Body of pancreas (tissue), 4 donors: Measurements from ENCODE around the gene VPS16. TPM values are rescaled to one million over a fixed set of nuclear protein-coding genes. Genes with fewer than 3 reads are reported as not detected.

ENCODE experiments used
- ATAC-seq: fragments of 150-250 bp; one replicate; pipeline ENCODE4 v1.9.1; 2016
- DNase-seq, 4 donors: peaks; one replicate each; pipeline ENCODE4 v3.0.0-alpha.2; 2019
- H3K27ac ChIP-seq, 4 donors: fragments of 200-600 bp; sonication (generic); 1 replicate in 3 of 4; 2 replicates in 1 of 4; pipeline versions ENCODE4 v1.5.1 to v1.6.1; 2016 to 2019; ENCODE audit warnings: mild to moderate bottlenecking in 1 of 4, mixed read lengths in 1 of 4, moderate library complexity in 1 of 4
- H3K27me3 ChIP-seq, 2 donors: fragments of 200-600 bp; sonication (generic); one replicate each; pipeline ENCODE4 v1.6.0; 2016; ENCODE audit warnings: mild to moderate bottlenecking in 1 of 2
- H3K36me3 ChIP-seq, 2 donors: fragments of 200-600 bp; sonication (generic); replicated peaks in 1 of 2; 2 replicates each; pipeline ENCODE4 v1.5.1; 2016; ENCODE audit warnings: low read depth in 2 of 2; ENCODE audit not compliant: insufficient read depth in 1 of 2
- H3K4me1 ChIP-seq: fragments of 200-600 bp; sonication (generic); one replicate; pipeline ENCODE4 v1.6.0; 2016
- H3K4me3 ChIP-seq, 2 donors: fragments of 200-600 bp; sonication (generic); 1 replicate in 1 of 2; 2 replicates in 1 of 2; pipeline ENCODE4 v1.5.1; 2016 to 2019
- H3K9me3 ChIP-seq, 3 donors: fragments of 200-600 bp; sonication (generic); 1 replicate in 2 of 3; 2 replicates in 1 of 3; pipeline ENCODE4 v1.5.1; 2016
- CTCF ChIP-seq, 7 experiments: fragments of 450-650 bp in 4 of 7; fragments of 200-600 bp in 3 of 7; sonication (generic) in 3 of 7; IDR thresholded peaks; one replicate each; pipeline ENCODE4 v1.5.1; 2016 to 2019; ENCODE audit warnings: antibody characterized with exemption in 7 of 7
- POLR2A ChIP-seq, 3 donors: fragments of 450-650 bp; IDR thresholded peaks; one replicate each; pipeline ENCODE4 v1.6.1; 2016; ENCODE audit warnings: antibody characterized with exemption in 3 of 3, mild to moderate bottlenecking in 2 of 3
- WGBS, 2 donors: methylation state at CpG; one replicate each; pipeline ENCODE4 v1.1.5; 2017; 5-methylcytosine and 5-hydroxymethylcytosine counted together
- intact Hi-C: fragments of 100-400 bp; cut with DNase I; formaldehyde crosslinking; loops from one replicate; pipeline ENCODE4 v1.15.1; 2023
- total RNA-seq, 2 donors: library from RNA; depleted of rRNA; stranded (reverse); fragments of >200 nt; gene quantifications; one replicate each; pipeline ENCODE4 v1.1.0, GENCODE V29; 2016

VPS16 gene
- total RNA-seq, 2 donors from 2014 or later: 21.3 to 25.4 TPM

DNA sequence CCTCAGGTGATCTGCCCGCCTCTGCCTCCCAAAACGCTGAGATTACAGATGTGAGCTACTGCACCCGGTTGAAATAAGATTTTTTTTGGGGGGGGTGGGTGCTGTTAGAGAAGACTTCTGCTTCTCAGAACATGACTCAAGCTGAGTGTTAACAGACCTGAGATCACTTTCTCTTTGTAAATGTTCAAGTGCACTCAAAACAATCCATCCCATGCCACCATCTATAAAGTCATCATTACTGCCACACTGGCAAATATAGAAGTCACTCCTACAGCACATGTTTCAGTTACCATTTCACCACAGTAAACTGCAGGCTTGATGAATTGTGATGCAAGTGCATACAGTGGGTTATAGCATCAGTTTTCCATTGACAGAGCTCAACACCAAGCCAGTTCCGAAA lies 9.0 kb downstream of the VPS16 start:
- 87 to 89% methylated on average over 3 to 4 of the region's 4 CpGs for WGBS, 2 donors
- intact Hi-C loops: no loop called here

DNA sequence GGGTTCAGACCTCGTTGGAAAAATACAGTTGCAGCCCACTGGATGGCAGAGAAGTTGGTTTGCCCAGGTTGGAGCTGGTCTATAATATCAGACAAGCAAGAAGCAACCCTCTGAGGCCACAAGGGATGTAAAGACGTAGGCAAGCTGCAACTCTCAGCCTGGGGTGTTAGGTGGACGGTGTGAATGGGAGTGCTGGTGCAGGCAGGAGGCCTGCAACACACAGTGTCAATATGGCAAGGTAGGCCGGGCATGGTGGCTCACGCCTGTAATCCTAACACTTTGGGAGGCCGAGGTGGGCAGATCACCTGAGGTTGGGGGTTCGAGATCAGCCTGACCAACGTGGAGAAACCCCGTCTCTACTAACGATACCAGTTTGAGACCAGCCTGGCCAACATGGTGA lies 10.5 kb downstream of the VPS16 start:
- WGBS, 2 donors: 86 to 97% methylated on average over 3 to 10 of the region's 10 CpGs
- ATAC-seq: no peak
- no peak overlapping the region for H3K27ac ChIP-seq
- no peak overlapping the region for H3K4me3 ChIP-seq
- no peaks in the 10 kb centered on the region for H3K9me3 ChIP-seq
- no peaks in the 10 kb centered on the region for H3K27me3 ChIP-seq
- no peaks in the 10 kb centered on the region for H3K4me1 ChIP-seq
- no peak for DNase-seq
- TF ChIP-seq POLR2A (IDR thresholded peaks at IDR 0.05) (no peak), CTCF (IDR thresholded peaks at IDR 0.05) (no peak)
- intact Hi-C loops: no loop called here
- H3K36me3 ChIP-seq: no peaks in the 10 kb centered on the region

More for the DNA sequence above, 9.0 kb downstream of the VPS16 start:
- Histone ChIP-seq H3K9me3 (no peaks in the 10 kb centered on the region), H3K36me3 (no peaks in the 10 kb centered on the region), H3K4me1 (no peaks in the 10 kb centered on the region), H3K27me3 (no peaks in the 10 kb centered on the region), H3K27ac (no peak overlapping the region), H3K4me3 (no peak overlapping the region)
- no peak for DNase-seq
- no peak for ATAC-seq
- TF ChIP-seq CTCF (IDR thresholded peaks at IDR 0.05) (no peak), POLR2A (IDR thresholded peaks at IDR 0.05) (no peak)

DNA sequence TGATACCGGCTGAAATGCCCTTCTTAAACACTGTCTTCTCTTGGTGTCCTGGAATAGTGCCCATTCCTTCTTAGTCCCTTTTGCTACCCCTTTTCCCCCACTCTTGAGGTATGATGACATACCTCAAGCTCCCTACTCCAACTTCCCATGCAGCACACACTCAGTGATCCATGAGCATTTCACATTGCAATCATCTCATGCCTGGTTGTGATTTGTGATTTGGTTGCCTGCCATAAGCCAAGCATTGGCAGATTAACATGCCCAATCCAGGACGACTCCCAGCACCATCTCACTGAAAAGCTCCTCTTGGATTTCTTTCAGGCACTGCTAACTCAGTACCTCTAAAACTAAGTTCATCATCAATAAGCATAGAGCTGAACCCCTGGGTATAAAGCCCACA lies 18.0 kb downstream of the VPS16 start:
- Histone ChIP-seq H3K36me3 (peaks cover 0 to 6% of the 10 kb centered on the region in 2 donors), H3K9me3 (no peaks in the 10 kb centered on the region), H3K4me1 (no peaks in the 10 kb centered on the region), H3K27me3 (no peaks in the 10 kb centered on the region), H3K27ac (no peak overlapping the region), H3K4me3 (no peak overlapping the region)
- DNase-seq (no peak), ATAC-seq (no peak)
- 86 to 90% methylated on average over 2 of the region's 2 CpGs for WGBS, 2 donors
- intact Hi-C loops: no loop called here
- TF ChIP-seq POLR2A (IDR thresholded peaks at IDR 0.05) (no peak), CTCF (IDR thresholded peaks at IDR 0.05) (no peak)

GRCh38 chr20:2859330-2860121 lies 19.0 kb downstream of the VPS16 start:
- Histone ChIP-seq H3K27me3 (no peaks in the 10 kb centered on the region), H3K27ac (no peak overlapping the region), H3K36me3 (peaks cover 0 to 6% of the 10 kb centered on the region in 2 donors), H3K4me1 (no peaks in the 10 kb centered on the region), H3K4me3 (no peak overlapping the region), H3K9me3 (no peaks in the 10 kb centered on the region)
- intact Hi-C loops: no loop called here
- DNase-seq (no peak), ATAC-seq (no peak)
- no peak for TF ChIP-seq POLR2A (IDR thresholded peaks at IDR 0.05)
- TF ChIP-seq CTCF (IDR thresholded peaks at IDR 0.05): no peak
- 75 to 94% methylated on average over 3 to 4 of the region's 4 CpGs for WGBS, 2 donors

GRCh38 chr20:2864626-2865025 lies 24.1 kb downstream of the VPS16 start:
- no peak overlapping the region for H3K4me3 ChIP-seq
- peaks cover 0 to 18% of the 10 kb centered on the region in 2 donors for H3K36me3 ChIP-seq
- no peak for TF ChIP-seq POLR2A (IDR thresholded peaks at IDR 0.05)
- no peaks in the 10 kb centered on the region for H3K9me3 ChIP-seq
- DNase-seq (no peak), ATAC-seq (no peak)
- H3K4me1 ChIP-seq: no peaks in the 10 kb centered on the region
- H3K27ac ChIP-seq: no peak overlapping the region
- no peaks in the 10 kb centered on the region for H3K27me3 ChIP-seq
- intact Hi-C loops: no loop called here
- WGBS, 2 donors: 90 to 96% methylated on average over 4 to 12 of the region's 12 CpGs
